Mucosa of descending colon (tissue), 3 donors: ENCODE results near the gene ADRM1. TPM values are rescaled to one million over a fixed set of nuclear protein-coding genes. Genes with fewer than 3 reads are reported as not detected.

Experiments used
- ATAC-seq: fragments of 200-7000 bp; cut with Tn5 transposase; one replicate; pipeline ENCODE4 v1.9.1; 2020; ENCODE audit warnings: mild to moderate bottlenecking, moderate library complexity
- DNase-seq, 3 donors: peaks; one replicate each; pipeline ENCODE4 v3.0.0-alpha.2; 2020
- H3K36me3 ChIP-seq: fragments of 200-600 bp; one replicate; pipeline ENCODE4 v1.8.0; 2021; ENCODE audit warnings: low read depth, mild to moderate bottlenecking
- H3K4me1 ChIP-seq: fragments of 200-600 bp; one replicate; pipeline ENCODE4 v1.8.0; 2021; ENCODE audit warnings: low read depth, mild to moderate bottlenecking
- H3K4me3 ChIP-seq: fragments of 200-600 bp; one replicate; pipeline ENCODE4 v1.8.0; 2021; ENCODE audit warnings: mild to moderate bottlenecking
- H3K9me3 ChIP-seq: fragments of 200-600 bp; one replicate; pipeline ENCODE4 v1.8.0; 2021; ENCODE audit warnings: mild to moderate bottlenecking
- intact Hi-C, 2 donors: fragments of 100-400 bp; cut with DNase I in 1 of 2; cut with micrococcal nuclease in 1 of 2; formaldehyde crosslinking; loops; one replicate each; pipeline versions ENCODE4 v1.11.0 to v1.11.1; 2022; cut with DNase I, micrococcal nuclease
- total RNA-seq, 3 donors: library from RNA; stranded (reverse); fragmentation: NEBNext Ultra II Directional in 2 of 3; extraction: Animal tissue kit (Norgen Biotek cat#: 25700) in 2 of 3; gene quantifications; one replicate each; pipeline versions ENCODE4 v1.2.1 to v1.2.4, GENCODE V29; 2021 to 2023
- TF ChIP-seq, protein P1 (sequence below): fragments of 200-600 bp; IDR thresholded peaks from one replicate; pipeline ENCODE4 v1.8.0; 2022; ENCODE audit warnings: antibody characterized with exemption, mild to moderate bottlenecking
- donor health status: DM: no; HTN: no; CAD: no; lungs with moderate emphysema.
- donor health status: DM: no; HTN: no; CAD: no.
- donor health status: DM: no; HTN: yes; CAD: no.

The ADRM1 gene
- total RNA-seq, 3 donors from 2014 or later: 54.4 to 85.8 (median 77.6) TPM

DNA sequence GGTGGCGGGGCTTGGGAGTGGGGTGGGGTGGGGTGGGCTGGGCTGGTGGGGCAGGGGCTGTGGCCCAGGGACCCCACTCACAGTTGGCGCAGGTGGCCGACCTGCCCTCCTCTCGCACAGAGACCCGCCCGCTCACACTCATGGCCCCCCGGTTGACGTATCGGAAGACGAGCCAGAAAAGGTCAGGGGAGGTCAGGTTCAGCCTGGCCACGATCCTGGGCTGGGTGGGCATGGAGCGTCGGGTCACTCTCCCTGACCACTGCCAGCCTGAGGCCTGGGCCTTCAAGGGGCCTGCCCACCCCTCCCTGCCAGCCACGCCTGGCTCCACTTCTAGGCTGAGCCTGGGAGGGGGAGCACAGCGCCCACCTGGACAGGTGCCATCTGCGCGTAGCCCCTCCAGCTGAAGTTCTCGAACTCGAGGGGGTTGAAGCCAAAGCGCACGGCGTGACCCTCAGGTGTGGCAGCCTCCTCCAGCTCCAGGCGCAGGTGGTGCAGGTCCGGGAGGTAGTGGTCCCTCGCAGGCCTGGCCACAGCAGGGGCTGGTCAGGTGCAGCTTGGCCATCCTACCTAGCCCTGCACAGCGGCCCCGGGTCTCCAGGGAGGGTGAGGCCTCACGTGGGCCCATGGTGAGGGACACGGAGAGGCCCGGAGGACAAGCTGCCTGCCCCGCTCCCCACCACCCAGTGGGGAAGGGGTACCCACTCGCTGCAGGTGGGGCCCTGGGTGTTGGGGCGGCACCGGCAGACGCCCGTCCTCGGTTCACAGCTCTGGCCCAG, 31.2 kb downstream of the ADRM1 start:
- no peak overlapping the region for H3K4me3 ChIP-seq
- no peak for DNase-seq
- TF ChIP-seq, protein P1, sequence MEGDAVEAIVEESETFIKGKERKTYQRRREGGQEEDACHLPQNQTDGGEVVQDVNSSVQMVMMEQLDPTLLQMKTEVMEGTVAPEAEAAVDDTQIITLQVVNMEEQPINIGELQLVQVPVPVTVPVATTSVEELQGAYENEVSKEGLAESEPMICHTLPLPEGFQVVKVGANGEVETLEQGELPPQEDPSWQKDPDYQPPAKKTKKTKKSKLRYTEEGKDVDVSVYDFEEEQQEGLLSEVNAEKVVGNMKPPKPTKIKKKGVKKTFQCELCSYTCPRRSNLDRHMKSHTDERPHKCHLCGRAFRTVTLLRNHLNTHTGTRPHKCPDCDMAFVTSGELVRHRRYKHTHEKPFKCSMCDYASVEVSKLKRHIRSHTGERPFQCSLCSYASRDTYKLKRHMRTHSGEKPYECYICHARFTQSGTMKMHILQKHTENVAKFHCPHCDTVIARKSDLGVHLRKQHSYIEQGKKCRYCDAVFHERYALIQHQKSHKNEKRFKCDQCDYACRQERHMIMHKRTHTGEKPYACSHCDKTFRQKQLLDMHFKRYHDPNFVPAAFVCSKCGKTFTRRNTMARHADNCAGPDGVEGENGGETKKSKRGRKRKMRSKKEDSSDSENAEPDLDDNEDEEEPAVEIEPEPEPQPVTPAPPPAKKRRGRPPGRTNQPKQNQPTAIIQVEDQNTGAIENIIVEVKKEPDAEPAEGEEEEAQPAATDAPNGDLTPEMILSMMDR: no peak
- no peaks in the 10 kb centered on the region for H3K36me3 ChIP-seq
- no peaks in the 10 kb centered on the region for H3K4me1 ChIP-seq
- no peaks in the 10 kb centered on the region for H3K9me3 ChIP-seq
- ATAC-seq: no peak
- intact Hi-C loops: no loop called here

DNA sequence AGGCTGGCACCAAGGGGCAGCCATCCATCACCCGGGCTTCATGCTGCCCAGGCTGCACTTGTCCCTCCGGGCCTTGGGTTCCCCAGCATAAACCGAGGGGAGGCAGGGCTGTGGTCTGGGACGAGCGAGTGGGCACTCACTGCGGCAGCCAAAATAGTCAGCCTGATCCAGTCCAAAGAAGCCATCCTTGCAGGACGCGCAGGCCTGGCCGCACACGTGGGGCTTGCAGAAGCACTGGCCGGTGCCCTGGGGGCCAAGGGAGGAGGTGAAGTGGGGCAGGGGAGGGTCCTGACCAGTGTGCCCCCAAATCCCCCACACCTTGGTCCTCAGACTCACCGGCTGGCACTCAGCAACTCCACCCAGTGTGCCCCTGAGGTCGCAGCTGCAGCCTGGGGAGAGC, 32.1 kb downstream of the ADRM1 start:
- no peak for DNase-seq
- TF ChIP-seq, protein P1: no peak
- no peaks in the 10 kb centered on the region for H3K9me3 ChIP-seq

DNA sequence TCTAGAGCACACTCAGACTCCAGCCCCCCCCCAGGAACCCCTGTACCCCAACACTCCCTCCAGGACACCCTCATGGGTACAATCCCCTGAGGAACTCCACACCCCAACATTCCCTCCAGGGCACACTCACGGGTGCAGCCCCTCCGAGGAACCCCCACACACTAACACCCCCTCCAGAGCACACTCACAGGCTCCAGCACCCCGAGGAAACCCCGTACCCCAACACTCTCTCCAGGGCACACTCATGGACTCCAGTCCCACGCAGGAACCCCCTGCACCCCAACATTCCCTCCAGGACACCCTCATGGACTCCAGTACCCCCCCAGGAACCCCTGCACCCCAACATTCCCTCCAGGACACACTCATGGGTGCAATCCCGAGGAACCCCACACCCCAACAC, 32.7 kb downstream of the ADRM1 start:
- TF ChIP-seq, protein P1: no peak
- DNase-seq: no peak
- Histone ChIP-seq H3K9me3 (no peaks in the 10 kb centered on the region), H3K4me3 (no peak overlapping the region), H3K36me3 (no peaks in the 10 kb centered on the region), H3K4me1 (no peaks in the 10 kb centered on the region)
- ATAC-seq: no peak
- intact Hi-C loops: no loop called here

More for the DNA sequence above, 32.1 kb downstream of the ADRM1 start:
- Histone ChIP-seq H3K4me1 (no peaks in the 10 kb centered on the region), H3K36me3 (no peaks in the 10 kb centered on the region), H3K4me3 (no peak overlapping the region)
- intact Hi-C loops: no loop called here
- ATAC-seq: no peak

DNA sequence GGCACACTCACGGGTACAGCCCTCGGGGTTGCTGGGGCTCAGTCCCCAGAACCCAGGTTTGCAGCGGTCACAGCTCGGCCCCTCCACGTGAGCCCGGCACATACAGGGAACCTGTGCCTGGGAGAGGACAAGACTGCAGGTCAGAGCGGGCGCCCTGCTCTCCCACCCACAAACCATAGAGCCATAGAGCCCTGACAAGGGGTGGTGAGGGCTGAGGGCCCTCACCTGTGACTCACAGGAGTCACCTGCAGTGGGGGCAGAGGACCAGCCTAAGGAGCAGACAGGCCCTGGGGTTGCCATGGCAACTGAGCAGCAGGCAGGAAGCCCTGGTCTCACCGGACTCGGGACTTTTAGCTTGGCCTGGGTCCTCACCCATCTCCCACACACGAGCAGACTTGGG, 33.5 kb downstream of the ADRM1 start:
- intact Hi-C loops: no loop called here
- ATAC-seq (no peak), DNase-seq (no peak)
- Histone ChIP-seq H3K9me3 (no peaks in the 10 kb centered on the region), H3K4me1 (no peaks in the 10 kb centered on the region), H3K36me3 (no peaks in the 10 kb centered on the region), H3K4me3 (no peak overlapping the region)
- TF ChIP-seq, protein P1: no peak

DNA sequence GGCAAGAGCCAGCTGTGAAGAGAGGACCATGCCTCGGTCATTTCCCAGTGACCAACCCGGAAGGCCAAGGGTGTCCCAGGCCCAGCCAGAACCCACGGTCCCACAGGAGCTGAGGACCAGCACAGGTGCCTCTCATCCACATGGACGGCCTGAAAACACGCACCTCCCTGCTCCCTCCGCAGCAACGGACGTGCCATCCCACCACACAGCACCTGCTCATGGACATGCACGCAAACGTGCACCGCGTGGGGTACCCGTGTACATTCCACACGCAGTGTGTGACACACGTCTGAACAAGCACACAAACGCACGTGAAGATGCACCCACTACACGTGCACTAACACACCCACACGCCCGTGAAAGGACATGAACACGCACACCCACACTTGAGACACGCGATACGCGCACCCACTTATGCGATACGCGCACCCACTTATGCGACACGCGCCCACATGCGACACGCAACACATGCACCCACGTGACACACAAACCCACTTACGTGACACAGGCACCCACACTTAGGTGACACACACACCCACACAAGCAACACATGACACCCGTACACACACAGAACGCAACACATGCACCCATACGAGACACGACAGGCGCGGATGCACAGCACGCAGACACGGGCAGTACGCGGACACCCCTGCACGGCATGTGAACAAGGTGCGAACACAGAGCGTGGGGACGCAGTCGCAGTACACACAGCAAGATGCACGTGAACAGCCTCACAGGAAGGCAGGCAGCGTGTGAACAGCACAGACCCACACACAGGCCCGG, 34.2 kb downstream of the ADRM1 start:
- H3K9me3 ChIP-seq: no peaks in the 10 kb centered on the region
- ATAC-seq (no peak), DNase-seq (no peak)
- intact Hi-C loops: no loop called here
- H3K4me3 ChIP-seq: no peak overlapping the region
- no peaks in the 10 kb centered on the region for H3K36me3 ChIP-seq
- no peaks in the 10 kb centered on the region for H3K4me1 ChIP-seq
- TF ChIP-seq, protein P1: no peak
